A549 treated with CORT108297 at 1 μM for 4 hours (cell line): ENCODE measurements around the gene TMEM140. TPM values are rescaled to one million over a fixed set of nuclear protein-coding genes. Genes with fewer than 3 reads are reported as not detected.

Experiments used
- total RNA-seq: library from RNA; stranded (reverse); fragments of 200-300 nt; extraction: Qiagen RNA extraction; gene quantifications from 5 replicates; pipeline ENCODE4 v1.2.3, GENCODE V29; 2022

TMEM140 gene
- 0.98 to 1.8 TPM (median 1.1 TPM) in 5 replicates for total RNA-seq

DNA sequence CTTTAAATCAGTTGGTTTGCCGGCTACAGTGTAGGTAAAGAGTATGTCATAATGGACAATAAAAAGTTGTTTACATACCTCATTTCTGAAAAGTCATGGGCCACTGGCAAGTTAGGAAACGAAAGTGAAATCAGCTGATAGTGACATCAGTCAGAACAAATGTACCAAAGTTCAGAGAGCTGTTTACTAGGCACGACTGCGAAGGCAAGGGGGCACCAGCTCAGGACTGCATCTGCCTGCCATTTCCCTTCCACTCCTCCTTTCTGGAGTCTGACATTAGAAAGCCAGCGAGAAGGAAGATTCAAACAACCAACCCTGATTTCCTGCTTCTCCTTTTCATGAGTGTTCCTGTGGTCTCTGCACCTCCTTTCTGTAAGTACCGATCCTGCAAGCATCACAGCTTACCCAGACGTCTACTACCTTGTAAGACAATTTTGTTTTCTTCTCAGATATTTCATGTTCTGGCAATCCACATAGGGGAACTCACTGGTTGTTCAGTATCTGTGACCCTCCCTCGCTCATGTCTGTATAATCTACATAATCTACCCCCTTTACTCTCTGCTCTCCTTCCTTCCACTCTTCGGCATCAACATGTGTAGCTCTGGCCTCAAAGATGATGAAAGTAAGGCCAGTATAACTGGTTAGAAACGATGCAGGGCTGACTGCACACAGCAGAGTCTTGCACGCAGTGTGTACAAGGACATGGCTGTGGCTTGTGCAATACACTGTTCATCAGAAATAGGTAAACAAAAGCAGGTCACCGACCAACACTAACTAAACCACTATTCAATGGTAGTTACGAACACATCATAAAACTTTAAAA is at the start of gene TMEM140:
Gene TMEM140 (plus strand): TSS at position 174 of the 823 bp plus-strand sequence. CDS start 16,370 bp downstream, outside the sequence.

DNA sequence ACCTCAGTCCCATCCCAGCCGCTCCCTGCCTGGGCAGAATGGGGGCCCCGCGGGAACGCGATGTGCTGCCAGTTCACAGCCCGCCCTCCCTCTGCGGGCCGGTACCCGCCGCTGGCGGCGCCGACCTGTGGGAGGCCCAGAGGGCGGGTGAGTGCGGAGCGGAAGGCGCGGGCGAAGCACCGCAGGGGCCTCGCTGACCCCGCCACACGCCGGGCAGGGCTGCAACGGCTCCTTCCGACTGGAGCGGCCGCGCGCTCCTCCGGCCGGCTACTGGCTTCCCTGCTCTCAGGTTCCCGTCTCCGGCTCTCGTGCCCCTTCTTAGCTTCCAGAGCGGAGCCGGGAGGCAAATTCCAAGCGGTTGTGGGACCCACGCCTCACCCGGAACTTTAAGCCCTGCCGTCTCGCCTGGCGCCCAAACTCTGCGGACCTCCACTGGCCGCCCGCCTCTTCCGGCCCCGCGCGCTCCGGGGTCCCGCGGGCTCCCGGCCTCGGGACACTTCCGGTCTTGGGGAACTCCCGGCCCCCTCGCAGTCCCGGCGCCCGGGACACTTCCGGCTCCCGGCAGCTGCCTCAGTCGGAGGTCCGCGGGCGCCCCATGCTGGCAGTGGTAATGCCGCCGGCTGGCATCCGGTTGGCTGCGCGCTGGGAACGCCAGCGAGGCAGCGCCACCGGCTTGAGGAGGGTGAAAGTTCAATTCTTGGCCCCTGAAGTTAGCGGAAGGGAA is 22.6 kb downstream of the TMEM140 start, which contains the start of gene CYREN:
Gene CYREN (minus strand): TSS at position 434 of the 724 bp plus-strand sequence. CDS start 1,785 bp downstream, outside the sequence.

DNA sequence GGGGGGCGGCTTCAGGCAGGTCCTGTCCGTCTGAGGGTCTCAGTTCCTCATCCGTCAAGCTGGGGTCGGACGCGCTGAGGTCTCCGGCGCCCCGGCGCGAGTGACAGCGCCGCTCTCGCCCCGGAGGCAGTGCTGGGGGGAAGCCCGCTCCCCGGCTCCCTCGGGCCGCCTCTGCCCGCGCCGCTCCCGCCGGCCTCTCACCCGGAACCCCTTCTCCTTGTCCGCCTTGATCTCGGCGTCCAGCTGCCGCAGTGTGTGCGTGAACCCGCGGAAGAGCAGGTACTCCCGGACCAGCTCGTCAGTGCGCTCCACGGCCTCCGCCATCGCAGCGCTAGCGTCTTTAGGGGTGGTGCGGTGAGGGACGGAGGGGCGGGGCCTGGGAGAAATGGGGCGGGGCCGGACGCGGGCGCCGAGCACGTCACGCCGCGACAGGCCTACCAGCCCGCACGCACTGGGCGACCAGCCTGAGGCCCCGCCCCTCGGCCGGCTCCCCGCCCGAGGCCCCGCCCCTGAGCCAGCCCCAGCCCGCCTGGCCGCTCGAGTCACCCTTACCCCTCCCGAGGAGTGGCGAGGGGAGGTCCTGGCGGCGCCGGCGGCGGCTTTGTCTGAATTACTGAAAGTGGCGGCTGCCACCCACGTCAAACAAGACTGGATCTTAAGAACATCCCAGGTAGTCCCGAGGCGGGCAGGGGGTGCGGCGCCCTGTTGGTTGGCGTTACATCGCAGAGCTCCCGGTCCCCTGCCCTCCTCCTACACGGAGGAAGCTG is 63.5 kb downstream of the TMEM140 start, which contains the start of gene WDR91:
Gene WDR91 (minus strand): TSS at position 348 of the 767 bp plus-strand sequence. CDS start 24 bp downstream, at position 324.

Other genes with a start within 250 kb of the TMEM140 start
- 0.93 to 1.1 TPM (median 1.0 TPM) in 5 replicates for gene AGBL3, start 161.6 kb upstream of the TMEM140 start, total RNA-seq
- 63.3 to 80.8 TPM (median 73.5 TPM) in 5 replicates for gene CYREN, start 22.6 kb downstream of the TMEM140 start, total RNA-seq
- 6.3 to 7.6 TPM (median 7.0 TPM) in 5 replicates for gene WDR91, start 63.5 kb downstream of the TMEM140 start, total RNA-seq
- gene STRA8, start 85.8 kb downstream of the TMEM140 start, total RNA-seq, result not detected in 5 replicates